Measurements from ENCODE around the gene CELA1. TPM values are rescaled to one million over a fixed set of nuclear protein-coding genes. Genes with fewer than 3 reads are reported as not detected.

The CELA1 gene
- polyA plus RNA-seq, 2 of the 4 experiments (the other 2 are of a cell fraction), result not detected

- no peak for ATAC-seq
These were observed 12.9 kb downstream of the CELA1 start for GRCh38 chr12:51333536-51333935.

GRCh38 chr12:51330186-51330585 is 16.3 kb downstream of the CELA1 start:
- ChIA-PET CTCF (interaction anchor here (4.8 kb wide), 1 partner anchor 12 kb away, joined by 55 read pairs; no protein-coding TSS in a partner anchor), POLR2A (no interaction called here)
- Histone ChIP-seq H3K9me3 (no peaks in the 10 kb centered on the region), H3K4me2 (no peak overlapping the region), H3K27ac (no peak overlapping the region), H3K4me3 (no peak overlapping the region), H3K4me1 (peaks cover 15% of the 10 kb centered on the region)
- no peak for ATAC-seq
- no peak for DNase-seq (ENCODE audit: low read depth in 1 of 2, low spot score in 1 of 2)
- FAIRE-seq, result no peak
- TF ChIP-seq FOSB (CRISPR knock-in tag; IDR thresholded peaks at IDR 0.05), result no peak
- TF ChIP-seq JUN (IDR thresholded peaks at IDR 0.05), result no peak
- TF ChIP-seq JUNB (IDR thresholded peaks at IDR 0.05), result no peak
- TF ChIP-seq REST (IDR thresholded peaks at IDR 0.05), result no peak
- TF ChIP-seq BCL3 (IDR thresholded peaks at IDR 0.05), result no peak
- no peak for TF ChIP-seq MAX (IDR thresholded peaks at IDR 0.05)
- no peak for TF ChIP-seq CHD4 (IDR thresholded peaks at IDR 0.05; ENCODE audit: borderline replicate concordance)
- TF ChIP-seq RNF2 (IDR thresholded peaks at IDR 0.05; ENCODE audit: borderline replicate concordance, low read depth), result no peak
- no peak for TF ChIP-seq HES2 (IDR thresholded peaks at IDR 0.05)
- no peak for TF ChIP-seq PBX3 (IDR thresholded peaks at IDR 0.05)
- no peak for TF ChIP-seq GATA3 (IDR thresholded peaks at IDR 0.05; ENCODE audit: borderline replicate concordance)
- TF ChIP-seq PHF8 (IDR thresholded peaks at IDR 0.05; ENCODE audit: borderline replicate concordance, low read depth), result no peak
- no peak for TF ChIP-seq RARB (CRISPR knock-in tag; IDR thresholded peaks at IDR 0.05)
- TF ChIP-seq ZFP36 (IDR thresholded peaks at IDR 0.05; ENCODE audit: borderline replicate concordance, partially characterized antibody), result no peak
- TF ChIP-seq EHF (CRISPR knock-in tag; IDR thresholded peaks at IDR 0.05), result no peak
- no peak for TF ChIP-seq TFCP2L1 (CRISPR knock-in tag; IDR thresholded peaks at IDR 0.05)
- no peak for TF ChIP-seq CBX2 (IDR thresholded peaks at IDR 0.05; ENCODE audit: borderline replicate concordance, low read depth)
- no peak for TF ChIP-seq RAD21 (conservative IDR thresholded peaks at IDR 0.05 in 1 of 2, IDR thresholded peaks at IDR 0.05 in 1 of 2)
- no peak for TF ChIP-seq HOXA7 (CRISPR knock-in tag; IDR thresholded peaks at IDR 0.05)

More at GRCh38 chr12:51333536-51333935, 12.9 kb downstream of the CELA1 start:
- TF ChIP-seq SMC3 (IDR thresholded peaks at IDR 0.05) (no peak), CEBPB (IDR thresholded peaks at IDR 0.05) (no peak), HOXB5 (CRISPR knock-in tag; IDR thresholded peaks at IDR 0.05) (no peak), POLR2A (IDR thresholded peaks at IDR 0.05; ENCODE audit: low read length) (no peak), NR3C1 (IDR thresholded peaks at IDR 0.05) (no peak), TFCP2L1 (CRISPR knock-in tag; IDR thresholded peaks at IDR 0.05) (no peak), EP300 (IDR thresholded peaks at IDR 0.05) (no peak), FOSL2 (IDR thresholded peaks at IDR 0.05) (no peak), FOSL2 (CRISPR knock-in tag; IDR thresholded peaks at IDR 0.05) (no peak), RARB (CRISPR knock-in tag; IDR thresholded peaks at IDR 0.05) (no peak), CHD4 (IDR thresholded peaks at IDR 0.05; ENCODE audit: borderline replicate concordance) (no peak), NPAS2 (CRISPR knock-in tag; IDR thresholded peaks at IDR 0.05; ENCODE audit: borderline replicate concordance) (no peak), MAFK (IDR thresholded peaks at IDR 0.05; ENCODE audit: partially characterized antibody) (no peak), CBX8 (IDR thresholded peaks at IDR 0.05) (no peak)
- TF ChIP-seq, protein P1, sequence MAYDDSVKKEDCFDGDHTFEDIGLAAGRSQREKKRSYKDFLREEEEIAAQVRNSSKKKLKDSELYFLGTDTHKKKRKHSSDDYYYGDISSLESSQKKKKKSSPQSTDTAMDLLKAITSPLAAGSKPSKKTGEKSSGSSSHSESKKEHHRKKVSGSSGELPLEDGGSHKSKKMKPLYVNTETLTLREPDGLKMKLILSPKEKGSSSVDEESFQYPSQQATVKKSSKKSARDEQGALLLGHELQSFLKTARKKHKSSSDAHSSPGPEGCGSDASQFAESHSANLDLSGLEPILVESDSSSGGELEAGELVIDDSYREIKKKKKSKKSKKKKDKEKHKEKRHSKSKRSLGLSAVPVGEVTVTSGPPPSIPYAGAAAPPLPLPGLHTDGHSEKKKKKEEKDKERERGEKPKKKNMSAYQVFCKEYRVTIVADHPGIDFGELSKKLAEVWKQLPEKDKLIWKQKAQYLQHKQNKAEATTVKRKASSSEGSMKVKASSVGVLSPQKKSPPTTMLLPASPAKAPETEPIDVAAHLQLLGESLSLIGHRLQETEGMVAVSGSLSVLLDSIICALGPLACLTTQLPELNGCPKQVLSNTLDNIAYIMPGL (CRISPR knock-in tag; IDR thresholded peaks at IDR 0.05; ENCODE audit: borderline replicate concordance), result no peak
- TF ChIP-seq, protein P2, sequence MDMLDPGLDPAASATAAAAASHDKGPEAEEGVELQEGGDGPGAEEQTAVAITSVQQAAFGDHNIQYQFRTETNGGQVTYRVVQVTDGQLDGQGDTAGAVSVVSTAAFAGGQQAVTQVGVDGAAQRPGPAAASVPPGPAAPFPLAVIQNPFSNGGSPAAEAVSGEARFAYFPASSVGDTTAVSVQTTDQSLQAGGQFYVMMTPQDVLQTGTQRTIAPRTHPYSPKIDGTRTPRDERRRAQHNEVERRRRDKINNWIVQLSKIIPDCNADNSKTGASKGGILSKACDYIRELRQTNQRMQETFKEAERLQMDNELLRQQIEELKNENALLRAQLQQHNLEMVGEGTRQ (IDR thresholded peaks at IDR 0.05), result no peak
- TF ChIP-seq, protein P3, sequence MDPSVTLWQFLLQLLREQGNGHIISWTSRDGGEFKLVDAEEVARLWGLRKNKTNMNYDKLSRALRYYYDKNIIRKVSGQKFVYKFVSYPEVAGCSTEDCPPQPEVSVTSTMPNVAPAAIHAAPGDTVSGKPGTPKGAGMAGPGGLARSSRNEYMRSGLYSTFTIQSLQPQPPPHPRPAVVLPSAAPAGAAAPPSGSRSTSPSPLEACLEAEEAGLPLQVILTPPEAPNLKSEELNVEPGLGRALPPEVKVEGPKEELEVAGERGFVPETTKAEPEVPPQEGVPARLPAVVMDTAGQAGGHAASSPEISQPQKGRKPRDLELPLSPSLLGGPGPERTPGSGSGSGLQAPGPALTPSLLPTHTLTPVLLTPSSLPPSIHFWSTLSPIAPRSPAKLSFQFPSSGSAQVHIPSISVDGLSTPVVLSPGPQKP (IDR thresholded peaks at IDR 0.05; ENCODE audit: low read depth, low read length), result no peak
- FAIRE-seq (no peak), DNase-seq (ENCODE audit: low read depth in 1 of 2, low spot score in 1 of 2) (no peak)
- Histone ChIP-seq H3K4me3 (no peak overlapping the region), H3K9me3 (no peaks in the 10 kb centered on the region), H3K4me1 (no peaks in the 10 kb centered on the region), H3K4me2 (no peak overlapping the region), H3K27ac (no peak overlapping the region)
- CTCF ChIA-PET, result interaction anchor here (1.4 to 12.5 kb wide), 4 partner anchors 8 to 72 kb away, joined by 3 to 270 read pairs (median 31); partner anchors contain the start of gene SMAGP
- WGBS (ENCODE audit: missing lambda C conversion rate), result 74% methylated on average over 6 of the region's 6 CpGs
- POLR2A ChIA-PET, result no interaction called here

Measured in A549 (cell line).